Endothelial cell of umbilical vein (primary cell): Measurements from ENCODE around the gene CCDC27.

ENCODE experiments used
- EZH2 ChIP-seq: IDR thresholded peaks from 2 replicates; pipeline ENCODE4 v1.6.1; 2012; ENCODE audit warnings: borderline replicate concordance, low read depth, mild to moderate bottlenecking, moderate library complexity, low read length, inconsistent platforms; ENCODE audit not compliant: severe bottlenecking
- JUN ChIP-seq: IDR thresholded peaks from 2 replicates; pipeline ENCODE4 v1.6.1; 2011; ENCODE audit warnings: borderline replicate concordance, low read depth; ENCODE audit not compliant: insufficient read length, insufficient read depth
- MYC ChIP-seq: IDR thresholded peaks from one replicate; pipeline ENCODE4 v1.6.1; 2011; ENCODE audit warnings: mild to moderate bottlenecking, low read depth, low read length
- POLR2A ChIP-seq: IDR thresholded peaks from 2 replicates; pipeline ENCODE4 v1.6.1; 2012; ENCODE audit warnings: low read depth, mild to moderate bottlenecking, control low read depth, low read length
- POLR2AphosphoS5 ChIP-seq: IDR thresholded peaks from 2 replicates; pipeline ENCODE4 v1.6.1; 2012; ENCODE audit warnings: low read depth, mild to moderate bottlenecking, control low read depth, low read length, moderate library complexity; ENCODE audit not compliant: insufficient read depth
- TF ChIP-seq, protein P1 (sequence below): IDR thresholded peaks from 2 replicates; pipeline ENCODE4 v1.6.1; 2011; ENCODE audit not compliant: insufficient read depth, insufficient read length
- TF ChIP-seq, protein P2 (sequence below), 2 donors: IDR thresholded peaks; 1 replicate in 1 of 2; 2 replicates in 1 of 2; pipeline ENCODE4 v1.5.1; 2011; ENCODE audit warnings: low read length in 2 of 2, mild to moderate bottlenecking in 2 of 2, moderate library complexity in 2 of 2, control low read depth in 1 of 2, inconsistent platforms in 1 of 2, low read depth in 1 of 2; ENCODE audit not compliant: insufficient read depth in 1 of 2; ENCODE audit errors: extremely low read depth in 1 of 2

DNA sequence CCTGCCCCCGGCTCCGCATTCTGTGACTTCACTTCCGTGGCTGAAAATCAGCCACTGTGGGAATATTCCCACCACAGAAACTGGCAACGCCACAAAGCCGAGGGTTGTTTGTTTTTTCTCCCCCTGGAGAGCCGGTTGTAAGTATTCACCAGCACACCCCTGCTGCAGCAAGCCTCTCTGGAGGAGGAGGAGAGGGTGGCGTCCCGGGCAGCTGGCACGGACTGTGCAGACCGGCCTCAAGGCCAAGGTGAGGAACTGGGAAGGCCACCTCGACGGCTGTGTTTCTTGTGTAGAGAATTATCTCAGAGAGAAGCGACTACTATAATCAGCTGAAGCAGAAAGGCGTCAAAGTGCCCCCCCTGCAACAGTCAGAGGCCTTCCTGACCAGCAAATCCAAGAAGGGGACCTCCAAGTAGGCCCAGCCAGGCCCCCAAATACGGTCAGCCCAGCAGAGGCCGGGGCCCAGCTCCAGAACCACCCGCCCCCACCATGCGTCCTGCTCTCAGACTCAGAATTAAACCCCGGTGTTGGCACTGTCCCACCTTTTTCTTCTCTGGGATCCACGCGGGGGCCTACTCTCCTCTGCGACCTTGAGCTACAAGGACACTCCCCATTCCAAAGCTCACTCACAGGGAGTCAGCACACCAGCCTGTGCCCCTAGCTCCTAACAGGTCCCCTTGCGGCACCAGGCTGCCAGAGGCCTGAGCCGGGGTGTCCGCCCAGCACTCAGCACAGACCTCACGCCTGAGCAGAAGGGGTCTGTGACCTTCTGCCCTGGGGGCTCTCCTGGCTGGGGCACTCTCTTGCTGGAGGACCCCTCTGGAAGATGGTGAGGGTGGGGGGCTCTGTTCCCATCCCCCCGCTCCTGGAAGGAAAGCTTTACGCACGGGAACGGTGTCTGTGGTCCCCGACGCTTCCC lies 19.1 kb downstream of the CCDC27 start:
- TF ChIP-seq, protein P1, sequence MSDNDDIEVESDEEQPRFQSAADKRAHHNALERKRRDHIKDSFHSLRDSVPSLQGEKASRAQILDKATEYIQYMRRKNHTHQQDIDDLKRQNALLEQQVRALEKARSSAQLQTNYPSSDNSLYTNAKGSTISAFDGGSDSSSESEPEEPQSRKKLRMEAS, result no peak
- TF ChIP-seq, protein P2, sequence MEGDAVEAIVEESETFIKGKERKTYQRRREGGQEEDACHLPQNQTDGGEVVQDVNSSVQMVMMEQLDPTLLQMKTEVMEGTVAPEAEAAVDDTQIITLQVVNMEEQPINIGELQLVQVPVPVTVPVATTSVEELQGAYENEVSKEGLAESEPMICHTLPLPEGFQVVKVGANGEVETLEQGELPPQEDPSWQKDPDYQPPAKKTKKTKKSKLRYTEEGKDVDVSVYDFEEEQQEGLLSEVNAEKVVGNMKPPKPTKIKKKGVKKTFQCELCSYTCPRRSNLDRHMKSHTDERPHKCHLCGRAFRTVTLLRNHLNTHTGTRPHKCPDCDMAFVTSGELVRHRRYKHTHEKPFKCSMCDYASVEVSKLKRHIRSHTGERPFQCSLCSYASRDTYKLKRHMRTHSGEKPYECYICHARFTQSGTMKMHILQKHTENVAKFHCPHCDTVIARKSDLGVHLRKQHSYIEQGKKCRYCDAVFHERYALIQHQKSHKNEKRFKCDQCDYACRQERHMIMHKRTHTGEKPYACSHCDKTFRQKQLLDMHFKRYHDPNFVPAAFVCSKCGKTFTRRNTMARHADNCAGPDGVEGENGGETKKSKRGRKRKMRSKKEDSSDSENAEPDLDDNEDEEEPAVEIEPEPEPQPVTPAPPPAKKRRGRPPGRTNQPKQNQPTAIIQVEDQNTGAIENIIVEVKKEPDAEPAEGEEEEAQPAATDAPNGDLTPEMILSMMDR (IDR thresholded peaks at IDR 0.05; ENCODE audit: extremely low read depth in 1 of 2, insufficient read depth in 1 of 2, low read depth in 1 of 2, low read length in 2 of 2), result no peak
- TF ChIP-seq EZH2, result no peak
- no peak for TF ChIP-seq POLR2A
- no peak for TF ChIP-seq MYC
- TF ChIP-seq POLR2AphosphoS5, result no peak
- no peak for TF ChIP-seq JUN
